GM23338 (cell line): ENCODE measurements around the gene NEU4. TPM values are rescaled to one million over a fixed set of nuclear protein-coding genes. Genes with fewer than 3 reads are reported as not detected.
A peak's percentile ranks its signal among the peaks of the same experiment; 100 is the strongest.

Experiments
- ATAC-seq: fragments of 200-7000 bp; cut with Tn5 transposase; 3 replicates; pipeline ENCODE4 v1.9.1; 2020
- DNase-seq: peaks from one replicate; pipeline ENCODE4 v3.0.0-alpha.2; 2015; ENCODE audit warnings: low spot score
- H2AFZ ChIP-seq: fragments of 200-600 bp; sonication (generic); 2 replicates; pipeline ENCODE4 v1.8.0; 2016; ENCODE audit warnings: antibody characterized with exemption, mild to moderate bottlenecking, moderate library complexity
- H3F3A ChIP-seq: fragments of 200-600 bp; sonication (generic); replicated peaks from 2 replicates; pipeline ENCODE4 v1.8.0; 2017; ENCODE audit warnings: antibody characterized with exemption, mixed run types, low read depth
- H3K27ac ChIP-seq: fragments of 200-600 bp; sonication (generic); 2 replicates; pipeline ENCODE4 v1.6.1; 2016; ENCODE audit warnings: low read depth
- H3K27me3 ChIP-seq: fragments of 200-600 bp; sonication (generic); 2 replicates; pipeline ENCODE4 v1.8.0; 2016; ENCODE audit warnings: mild to moderate bottlenecking, mixed run types, moderate library complexity; ENCODE audit not compliant: insufficient read depth
- H3K36me3 ChIP-seq: fragments of 200-600 bp; sonication (generic); 2 replicates; pipeline ENCODE4 v1.8.0; 2016; ENCODE audit warnings: mild to moderate bottlenecking; ENCODE audit not compliant: insufficient read depth
- H3K4me1 ChIP-seq: fragments of 200-600 bp; sonication (generic); 2 replicates; pipeline ENCODE4 v1.8.0; 2016; ENCODE audit warnings: mild to moderate bottlenecking, moderate library complexity; ENCODE audit not compliant: insufficient read depth
- H3K4me2 ChIP-seq: fragments of 200-600 bp; sonication (generic); 2 replicates; pipeline ENCODE4 v1.7.1; 2017; ENCODE audit warnings: mixed run types
- H3K4me3 ChIP-seq: fragments of 200-600 bp; sonication (generic); 2 replicates; pipeline ENCODE4 v1.6.1; 2016; ENCODE audit warnings: mixed run types
- H3K79me2 ChIP-seq: fragments of 200-600 bp; sonication (generic); replicated peaks from 2 replicates; pipeline ENCODE4 v1.8.0; 2017; ENCODE audit warnings: mild to moderate bottlenecking; ENCODE audit not compliant: insufficient read depth
- H3K9me2 ChIP-seq: fragments of 200-600 bp; sonication (generic); 2 replicates; pipeline ENCODE4 v1.8.0; 2017; ENCODE audit not compliant: insufficient read depth
- H4K20me1 ChIP-seq: fragments of 200-600 bp; sonication (generic); replicated peaks from 2 replicates; pipeline ENCODE4 v1.8.0; 2017; ENCODE audit warnings: mild to moderate bottlenecking; ENCODE audit not compliant: insufficient read depth
- H3K27ac Mint-ChIP-seq: 2 replicates; pipeline ENCODE4 v1.8.0; 2020; ENCODE audit warnings: inconsistent platforms, mild to moderate bottlenecking, moderate library complexity, mixed read lengths
- H3K27me3 Mint-ChIP-seq: 3 replicates; pipeline ENCODE4 v1.8.0; 2022; ENCODE audit warnings: low read depth, mild to moderate bottlenecking, moderate library complexity, mixed read lengths, inconsistent platforms; ENCODE audit not compliant: insufficient read depth, poor library complexity
- H3K36me3 Mint-ChIP-seq: 3 replicates; pipeline ENCODE4 v1.8.0; 2021; ENCODE audit warnings: low read depth, mild to moderate bottlenecking, inconsistent platforms, moderate library complexity, mixed read lengths
- H3K4me1 Mint-ChIP-seq: 3 replicates; pipeline ENCODE4 v1.8.0; 2020; ENCODE audit warnings: mild to moderate bottlenecking, inconsistent platforms, mixed read lengths
- H3K4me3 Mint-ChIP-seq: 3 replicates; pipeline ENCODE4 v1.8.0; 2021; ENCODE audit warnings: moderate library complexity, mild to moderate bottlenecking, inconsistent platforms, mixed read lengths
- H3K9me3 Mint-ChIP-seq: 3 replicates; pipeline ENCODE4 v1.8.0; 2020; ENCODE audit warnings: moderate library complexity, mild to moderate bottlenecking, inconsistent platforms, mixed read lengths
- CREB1 ChIP-seq: fragments of 250-450 bp; sonication (Bioruptor Pico); IDR thresholded peaks from 2 replicates; pipeline ENCODE4 v1.5.0; 2020; ENCODE audit warnings: low read depth, mild to moderate bottlenecking, moderate library complexity
- EZH2phosphoT487 ChIP-seq: fragments of 200-600 bp; sonication (generic); IDR thresholded peaks from one replicate; pipeline ENCODE4 v1.8.1; 2018; ENCODE audit warnings: antibody characterized with exemption; ENCODE audit not compliant: unreplicated experiment
- JUNB ChIP-seq: IDR thresholded peaks from one replicate; pipeline ENCODE4 v1.6.1; 2016; ENCODE audit warnings: antibody characterized with exemption; ENCODE audit not compliant: unreplicated experiment
- NANOG ChIP-seq: IDR thresholded peaks from 2 replicates; pipeline ENCODE4 v1.6.1; 2016; ENCODE audit warnings: antibody characterized with exemption, borderline replicate concordance
- POLR2AphosphoS5 ChIP-seq: IDR thresholded peaks from 2 replicates; pipeline ENCODE4 v1.6.1; 2016; ENCODE audit warnings: antibody characterized with exemption, low read depth
- ZNF114 ChIP-seq: fragments of 250-450 bp; sonication (Bioruptor Pico); IDR thresholded peaks from 2 replicates; pipeline ENCODE4 v1.5.0; 2020; ENCODE audit warnings: mild to moderate bottlenecking, moderate library complexity
- ZNF331 ChIP-seq: fragments of 250-450 bp; sonication (Bioruptor Pico); IDR thresholded peaks from 2 replicates; pipeline ENCODE4 v1.5.0; 2020; ENCODE audit warnings: low read depth, mild to moderate bottlenecking, moderate library complexity
- polyA plus RNA-seq: library from polyadenylated mRNA; unstranded; fragments of >200 nt; fragmentation: Nextera tagmentation; extraction: Ambion mirVana; gene quantifications from 2 replicates; pipeline ENCODE4 v1.2.1, GENCODE V29; 2016
- total RNA-seq: library from RNA; depleted of rRNA; stranded (reverse); fragments of >200 nt; shearing (Covaris generic); gene quantifications from 2 replicates; pipeline ENCODE4 v1.2.3, GENCODE V29; 2014
- TF ChIP-seq, protein P1 (sequence below): fragments of 250-450 bp; sonication (Bioruptor Pico); IDR thresholded peaks from 2 replicates; pipeline ENCODE4 v1.5.0; 2020; ENCODE audit warnings: mild to moderate bottlenecking, moderate library complexity
- TF ChIP-seq, protein P2 (sequence below): IDR thresholded peaks from 2 replicates; pipeline ENCODE4 v1.6.1; 2016; ENCODE audit warnings: antibody characterized with exemption

NEU4 gene
- total and polyA plus RNA-seq, 2 experiments from 2014 or later, result 0.29 to 1.2 TPM

DNA sequence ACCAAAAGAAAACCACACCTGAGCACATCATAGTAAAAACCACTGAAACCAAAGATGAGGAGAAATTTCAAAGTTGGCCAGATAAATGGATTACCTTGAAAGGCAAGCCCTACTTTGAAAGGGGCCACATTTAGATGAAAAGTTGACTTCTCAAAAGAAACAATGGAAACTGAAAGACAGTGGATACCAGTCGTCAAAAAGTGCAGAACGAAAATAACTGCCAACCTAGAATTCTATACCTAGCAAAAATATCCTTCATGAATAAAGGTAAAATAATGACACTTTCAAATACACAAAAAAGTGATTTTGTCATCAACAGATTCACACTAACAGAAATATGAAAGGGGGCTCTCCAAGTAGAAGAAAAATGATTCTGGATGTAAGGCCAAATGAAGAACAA, 18.4 kb downstream of the NEU4 start (continued):
- TF ChIP-seq, protein P1, sequence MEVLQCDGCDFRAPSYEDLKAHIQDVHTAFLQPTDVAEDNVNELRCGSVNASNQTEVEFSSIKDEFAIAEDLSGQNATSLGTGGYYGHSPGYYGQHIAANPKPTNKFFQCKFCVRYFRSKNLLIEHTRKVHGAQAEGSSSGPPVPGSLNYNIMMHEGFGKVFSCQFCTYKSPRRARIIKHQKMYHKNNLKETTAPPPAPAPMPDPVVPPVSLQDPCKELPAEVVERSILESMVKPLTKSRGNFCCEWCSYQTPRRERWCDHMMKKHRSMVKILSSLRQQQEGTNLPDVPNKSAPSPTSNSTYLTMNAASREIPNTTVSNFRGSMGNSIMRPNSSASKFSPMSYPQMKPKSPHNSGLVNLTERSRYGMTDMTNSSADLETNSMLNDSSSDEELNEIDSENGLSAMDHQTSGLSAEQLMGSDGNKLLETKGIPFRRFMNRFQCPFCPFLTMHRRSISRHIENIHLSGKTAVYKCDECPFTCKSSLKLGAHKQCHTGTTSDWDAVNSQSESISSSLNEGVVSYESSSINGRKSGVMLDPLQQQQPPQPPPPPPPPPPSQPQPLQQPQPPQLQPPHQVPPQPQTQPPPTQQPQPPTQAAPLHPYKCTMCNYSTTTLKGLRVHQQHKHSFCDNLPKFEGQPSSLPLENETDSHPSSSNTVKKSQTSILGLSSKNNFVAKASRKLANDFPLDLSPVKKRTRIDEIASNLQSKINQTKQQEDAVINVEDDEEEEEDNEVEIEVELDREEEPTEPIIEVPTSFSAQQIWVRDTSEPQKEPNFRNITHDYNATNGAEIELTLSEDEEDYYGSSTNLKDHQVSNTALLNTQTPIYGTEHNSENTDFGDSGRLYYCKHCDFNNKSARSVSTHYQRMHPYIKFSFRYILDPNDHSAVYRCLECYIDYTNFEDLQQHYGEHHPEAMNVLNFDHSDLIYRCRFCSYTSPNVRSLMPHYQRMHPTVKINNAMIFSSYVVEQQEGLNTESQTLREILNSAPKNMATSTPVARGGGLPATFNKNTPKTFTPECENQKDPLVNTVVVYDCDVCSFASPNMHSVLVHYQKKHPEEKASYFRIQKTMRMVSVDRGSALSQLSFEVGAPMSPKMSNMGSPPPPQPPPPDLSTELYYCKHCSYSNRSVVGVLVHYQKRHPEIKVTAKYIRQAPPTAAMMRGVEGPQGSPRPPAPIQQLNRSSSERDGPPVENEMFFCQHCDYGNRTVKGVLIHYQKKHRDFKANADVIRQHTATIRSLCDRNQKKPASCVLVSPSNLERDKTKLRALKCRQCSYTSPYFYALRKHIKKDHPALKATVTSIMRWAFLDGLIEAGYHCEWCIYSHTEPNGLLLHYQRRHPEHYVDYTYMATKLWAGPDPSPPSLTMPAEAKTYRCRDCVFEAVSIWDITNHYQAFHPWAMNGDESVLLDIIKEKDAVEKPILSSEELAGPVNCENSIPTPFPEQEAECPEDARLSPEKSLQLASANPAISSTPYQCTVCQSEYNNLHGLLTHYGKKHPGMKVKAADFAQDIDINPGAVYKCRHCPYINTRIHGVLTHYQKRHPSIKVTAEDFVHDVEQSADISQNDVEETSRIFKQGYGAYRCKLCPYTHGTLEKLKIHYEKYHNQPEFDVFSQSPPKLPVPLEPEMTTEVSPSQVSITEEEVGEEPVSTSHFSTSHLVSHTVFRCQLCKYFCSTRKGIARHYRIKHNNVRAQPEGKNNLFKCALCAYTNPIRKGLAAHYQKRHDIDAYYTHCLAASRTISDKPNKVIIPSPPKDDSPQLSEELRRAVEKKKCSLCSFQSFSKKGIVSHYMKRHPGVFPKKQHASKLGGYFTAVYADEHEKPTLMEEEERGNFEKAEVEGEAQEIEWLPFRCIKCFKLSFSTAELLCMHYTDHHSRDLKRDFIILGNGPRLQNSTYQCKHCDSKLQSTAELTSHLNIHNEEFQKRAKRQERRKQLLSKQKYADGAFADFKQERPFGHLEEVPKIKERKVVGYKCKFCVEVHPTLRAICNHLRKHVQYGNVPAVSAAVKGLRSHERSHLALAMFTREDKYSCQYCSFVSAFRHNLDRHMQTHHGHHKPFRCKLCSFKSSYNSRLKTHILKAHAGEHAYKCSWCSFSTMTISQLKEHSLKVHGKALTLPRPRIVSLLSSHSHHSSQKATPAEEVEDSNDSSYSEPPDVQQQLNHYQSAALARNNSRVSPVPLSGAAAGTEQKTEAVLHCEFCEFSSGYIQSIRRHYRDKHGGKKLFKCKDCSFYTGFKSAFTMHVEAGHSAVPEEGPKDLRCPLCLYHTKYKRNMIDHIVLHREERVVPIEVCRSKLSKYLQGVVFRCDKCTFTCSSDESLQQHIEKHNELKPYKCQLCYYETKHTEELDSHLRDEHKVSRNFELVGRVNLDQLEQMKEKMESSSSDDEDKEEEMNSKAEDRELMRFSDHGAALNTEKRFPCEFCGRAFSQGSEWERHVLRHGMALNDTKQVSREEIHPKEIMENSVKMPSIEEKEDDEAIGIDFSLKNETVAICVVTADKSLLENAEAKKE (CRISPR knock-in tag), result no peak
- no peak for TF ChIP-seq ZNF331 (CRISPR knock-in tag)
- TF ChIP-seq NANOG, result no peak
- no peak for TF ChIP-seq ZNF114 (CRISPR knock-in tag)
- no peak for TF ChIP-seq EZH2phosphoT487

DNA sequence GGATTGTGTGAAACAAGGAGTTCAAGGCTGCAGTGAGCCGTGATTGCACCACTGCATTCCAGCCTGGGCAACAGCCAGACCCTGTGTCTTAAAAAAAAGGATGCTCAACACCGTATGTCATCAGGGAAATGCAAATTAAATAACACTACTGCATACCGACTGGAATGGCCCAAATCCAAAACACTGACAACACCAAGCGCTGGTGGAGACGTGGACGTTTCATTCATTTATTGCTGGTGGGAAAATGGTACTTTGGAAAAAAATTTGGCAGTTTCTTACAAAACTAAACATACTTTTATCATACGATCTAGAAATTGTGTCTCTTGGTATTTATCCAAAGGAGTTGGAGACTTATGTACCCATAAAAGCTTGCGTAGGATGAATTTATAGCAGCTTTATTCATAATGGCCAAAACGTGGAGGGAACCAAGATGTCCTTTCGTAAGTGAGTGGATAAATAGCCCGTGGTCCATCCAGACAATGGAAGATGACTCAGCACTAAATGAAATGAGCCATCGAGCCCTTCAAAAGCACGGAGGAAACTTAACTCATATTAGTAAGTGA, 24.2 kb downstream of the NEU4 start:
- no peak for ATAC-seq
- TF ChIP-seq ZNF331 (CRISPR knock-in tag) (no peak), EZH2phosphoT487 (no peak), JUNB (no peak), CREB1 (CRISPR knock-in tag) (no peak), ZNF114 (CRISPR knock-in tag) (no peak), POLR2AphosphoS5 (no peak)
- TF ChIP-seq, protein P2, sequence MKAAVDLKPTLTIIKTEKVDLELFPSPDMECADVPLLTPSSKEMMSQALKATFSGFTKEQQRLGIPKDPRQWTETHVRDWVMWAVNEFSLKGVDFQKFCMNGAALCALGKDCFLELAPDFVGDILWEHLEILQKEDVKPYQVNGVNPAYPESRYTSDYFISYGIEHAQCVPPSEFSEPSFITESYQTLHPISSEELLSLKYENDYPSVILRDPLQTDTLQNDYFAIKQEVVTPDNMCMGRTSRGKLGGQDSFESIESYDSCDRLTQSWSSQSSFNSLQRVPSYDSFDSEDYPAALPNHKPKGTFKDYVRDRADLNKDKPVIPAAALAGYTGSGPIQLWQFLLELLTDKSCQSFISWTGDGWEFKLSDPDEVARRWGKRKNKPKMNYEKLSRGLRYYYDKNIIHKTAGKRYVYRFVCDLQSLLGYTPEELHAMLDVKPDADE, result no peak

More for the DNA sequence above, 24.2 kb downstream of the NEU4 start:
- Mint-ChIP-seq H3K27ac (no peak overlapping the region), H3K9me3 (no peaks in the 10 kb centered on the region), H3K4me1 (peaks cover 10% of the 10 kb centered on the region), H3K27me3 (peaks cover 3% of the 10 kb centered on the region), H3K36me3 (no peaks in the 10 kb centered on the region), H3K4me3 (no peak overlapping the region)
- no peak for DNase-seq
- no peaks in the 10 kb centered on the region for H3K4me1 ChIP-seq
- peak overlapping the region; percentile 1; the same call in 1 of the 2 replicates for H2AFZ ChIP-seq
- no peak overlapping the region for H3K4me2 ChIP-seq
- H3F3A ChIP-seq, result no peaks in the 10 kb centered on the region
- no peaks in the 10 kb centered on the region for H4K20me1 ChIP-seq
- H3K36me3 ChIP-seq, result no peaks in the 10 kb centered on the region
- H3K4me3 ChIP-seq, result no peak overlapping the region
- no peaks in the 10 kb centered on the region for H3K27me3 ChIP-seq
- H3K79me2 ChIP-seq, result no peaks in the 10 kb centered on the region
- H3K9me2 ChIP-seq, result no peaks in the 10 kb centered on the region
- H3K27ac ChIP-seq, result no peak overlapping the region
